H1 (cell line): ENCODE measurements around the gene FERMT2. TPM values are rescaled to one million over a fixed set of nuclear protein-coding genes. Genes with fewer than 3 reads are reported as not detected.

Source experiments
- CTCF ChIA-PET: fragments of 300-600 bp; sonication (Branson Sonifier 250); formaldehyde crosslinking; loops from one replicate; lab custom pipeline; 2021; ENCODE audit not compliant: partially characterized antibody; lab: Charles Lee
- POLR2A ChIA-PET: fragments of 300-600 bp; sonication (Branson Sonifier 250); formaldehyde crosslinking; loops from one replicate; lab custom pipeline; 2021; ENCODE audit warnings: inconsistent platforms; ENCODE audit not compliant: partially characterized antibody; lab: Charles Lee
- DNase-seq, 2 experiments: peaks; one replicate each; pipeline versions ENCODE4 v3.0.0 to v3.0.0-alpha.2; 2010 to 2022; ENCODE audit warnings: low spot score in 2 of 2, low read depth in 1 of 2, mixed read lengths in 1 of 2
- FAIRE-seq: peaks from 2 replicates; lab custom pipeline; 2011; peaks lifted over from hg19 to GRCh38; lab: Jason Lieb, UNC
- H2AFZ ChIP-seq: 2 replicates; pipeline ENCODE4 v1.8.1; 2012; ENCODE audit warnings: low read length, inconsistent platforms
- H2AK5ac ChIP-seq: 2 replicates; pipeline ENCODE4 v1.6.1; 2013; ENCODE audit warnings: low read depth, low read length
- H2BK120ac ChIP-seq: replicated peaks from 2 replicates; pipeline ENCODE3; 2013; ENCODE audit warnings: low read depth, low read length, inconsistent platforms
- H2BK12ac ChIP-seq: 2 replicates; pipeline ENCODE4 v1.6.1; 2013; ENCODE audit warnings: low read depth, low read length
- H2BK15ac ChIP-seq: 2 replicates; pipeline ENCODE4 v1.6.1; 2013; ENCODE audit warnings: low read length
- H2BK20ac ChIP-seq: 2 replicates; pipeline ENCODE4 v1.6.1; 2013; ENCODE audit warnings: low read length
- H2BK5ac ChIP-seq: 2 replicates; pipeline ENCODE4 v1.6.1; 2013; ENCODE audit warnings: low read depth, low read length
- H3K14ac ChIP-seq: 2 replicates; pipeline ENCODE4 v1.6.1; 2013; ENCODE audit warnings: inconsistent platforms; ENCODE audit not compliant: insufficient read length
- H3K18ac ChIP-seq: 2 replicates; pipeline ENCODE4 v1.6.1; 2013; ENCODE audit warnings: low read length; ENCODE audit errors: extremely low read depth
- H3K23ac ChIP-seq: 2 replicates; pipeline ENCODE4 v1.6.1; 2013; ENCODE audit warnings: inconsistent platforms; ENCODE audit not compliant: insufficient read length
- H3K23me2 ChIP-seq: 2 replicates; pipeline ENCODE4 v1.6.1; 2013; ENCODE audit warnings: low read depth, low read length
- H3K27ac ChIP-seq: 2 replicates; pipeline ENCODE4 v1.6.1; 2011; ENCODE audit warnings: low read depth, low read length, inconsistent platforms
- H3K27me3 ChIP-seq, 4 experiments: replicated peaks in 1 of 4; 1 replicate in 1 of 4; 2 replicates in 3 of 4; pipeline versions ENCODE4 v1.6.1 to v1.8.1; 2011 to 2013; ENCODE audit warnings: low read length in 3 of 4, mild to moderate bottlenecking in 3 of 4, inconsistent platforms in 2 of 4, mixed read lengths in 2 of 4, moderate library complexity in 1 of 4; ENCODE audit not compliant: control insufficient read depth in 3 of 4, insufficient read depth in 3 of 4; ENCODE audit errors: extremely low read depth in 1 of 4
- H3K36me3 ChIP-seq, 4 experiments: 2 replicates each; pipeline versions ENCODE4 v1.6.1 to v1.8.1; 2011 to 2013; ENCODE audit warnings: mild to moderate bottlenecking in 4 of 4, low read length in 3 of 4, moderate library complexity in 2 of 4, control low read depth in 1 of 4, inconsistent platforms in 1 of 4; ENCODE audit not compliant: insufficient read depth in 4 of 4, control insufficient read depth in 2 of 4
- H3K4ac ChIP-seq: replicated peaks from 2 replicates; pipeline ENCODE3; 2013; ENCODE audit warnings: low read length, low read depth, mixed read lengths, inconsistent platforms; ENCODE audit not compliant: insufficient read length
- H3K4me1 ChIP-seq, 4 experiments: replicated peaks in 1 of 4; 1 replicate in 1 of 4; 2 replicates in 3 of 4; pipeline versions ENCODE4 v1.6.1 to v1.8.1; 2011 to 2013; ENCODE audit warnings: low read length in 3 of 4, inconsistent platforms in 2 of 4, mixed read lengths in 1 of 4; ENCODE audit not compliant: insufficient read depth in 4 of 4, control insufficient read depth in 3 of 4
- H3K4me2 ChIP-seq, 2 experiments: 2 replicates each; pipeline versions ENCODE4 v1.6.1 to v1.8.1; 2011 to 2013; ENCODE audit warnings: low read depth in 2 of 2, low read length in 2 of 2, control low read depth in 1 of 2, inconsistent platforms in 1 of 2, mild to moderate bottlenecking in 1 of 2; ENCODE audit not compliant: insufficient read depth in 1 of 2
- H3K4me3 ChIP-seq, 4 experiments: fragments of 200-600, 300-600 bp in 1 of 4; sonication (generic), shearing (Covaris generic), sonication (Bioruptor Twin) in 1 of 4; 2 replicates each; pipeline versions ENCODE4 v1.5.1 to v1.8.1; 2011 to 2016; ENCODE audit warnings: low read length in 4 of 4, low read depth in 3 of 4, control low read depth in 2 of 4, inconsistent platforms in 2 of 4, mild to moderate bottlenecking in 2 of 4, mixed read lengths in 1 of 4, moderate library complexity in 1 of 4; ENCODE audit not compliant: insufficient read depth in 2 of 4; ENCODE audit errors: extremely low read depth in 1 of 4
- H3K56ac ChIP-seq: replicated peaks from 2 replicates; pipeline ENCODE3; 2013; ENCODE audit warnings: low read depth, mild to moderate bottlenecking, mixed read lengths, low read length, inconsistent platforms; ENCODE audit not compliant: insufficient read length
- H3K79me1 ChIP-seq: 2 replicates; pipeline ENCODE4 v1.6.1; 2013; ENCODE audit warnings: low read depth, low read length, control low read depth
- H3K79me2 ChIP-seq, 2 experiments: 2 replicates each; pipeline versions ENCODE4 v1.6.1 to v1.8.1; 2012 to 2013; ENCODE audit warnings: low read length in 2 of 2, mild to moderate bottlenecking in 2 of 2, inconsistent platforms in 1 of 2; ENCODE audit not compliant: insufficient read depth in 2 of 2, control insufficient read depth in 1 of 2
- H3K9ac ChIP-seq, 4 experiments: replicated peaks in 1 of 4; 1 replicate in 1 of 4; 2 replicates in 3 of 4; pipeline versions ENCODE4 v1.6.1 to v1.8.1; 2011 to 2013; ENCODE audit warnings: low read depth in 3 of 4, low read length in 3 of 4, control low read depth in 2 of 4, mild to moderate bottlenecking in 2 of 4, moderate library complexity in 2 of 4, inconsistent platforms in 1 of 4; ENCODE audit errors: extremely low read depth in 1 of 4
- H3K9me3 ChIP-seq, 2 experiments: 2 replicates each; pipeline versions ENCODE4 v1.6.1 to v1.8.1; 2012 to 2013; ENCODE audit warnings: mild to moderate bottlenecking in 2 of 2, moderate library complexity in 2 of 2, control low read depth in 1 of 2, inconsistent platforms in 1 of 2, low read depth in 1 of 2, low read length in 1 of 2, mixed read lengths in 1 of 2; ENCODE audit not compliant: insufficient read depth in 2 of 2
- H4K20me1 ChIP-seq, 2 experiments: replicated peaks in 1 of 2; 2 replicates each; pipeline versions ENCODE3 to v1.8.1; 2011 to 2013; ENCODE audit warnings: inconsistent platforms in 2 of 2, low read length in 2 of 2, mild to moderate bottlenecking in 1 of 2; ENCODE audit not compliant: insufficient read depth in 2 of 2, control insufficient read depth in 1 of 2
- H4K5ac ChIP-seq: 2 replicates; pipeline ENCODE4 v1.6.1; 2013; ENCODE audit warnings: low read length, low read depth, mixed read lengths, inconsistent platforms; ENCODE audit not compliant: insufficient read length
- H4K8ac ChIP-seq: 2 replicates; pipeline ENCODE4 v1.8.0; 2013; ENCODE audit warnings: mild to moderate bottlenecking, moderate library complexity, low read length, inconsistent platforms; ENCODE audit not compliant: insufficient read depth; ENCODE audit errors: extremely low read depth
- H4K91ac ChIP-seq: replicated peaks from 2 replicates; pipeline ENCODE3; 2013; ENCODE audit warnings: low read length, mixed read lengths, inconsistent platforms; ENCODE audit not compliant: insufficient read length
- BACH1 ChIP-seq: IDR thresholded peaks from 2 replicates; pipeline ENCODE4 v1.6.1; 2012; ENCODE audit warnings: low read length, improper control_type of control experiment
- FOSL1 ChIP-seq: IDR thresholded peaks from 2 replicates; pipeline ENCODE4 v1.6.1; 2011; ENCODE audit warnings: mild to moderate bottlenecking, low read depth, low read length, moderate library complexity; ENCODE audit not compliant: insufficient read depth
- GABPA ChIP-seq: IDR thresholded peaks from 2 replicates; pipeline ENCODE4 v1.6.1; 2011; ENCODE audit warnings: mild to moderate bottlenecking, low read length, moderate library complexity, borderline replicate concordance; ENCODE audit not compliant: insufficient read depth
- JUN ChIP-seq: IDR thresholded peaks from 2 replicates; pipeline ENCODE4 v1.6.1; 2011; ENCODE audit warnings: low read depth, mild to moderate bottlenecking, improper control_type of control experiment, low read length
- JUND ChIP-seq: IDR thresholded peaks from 2 replicates; pipeline ENCODE4 v1.6.1; 2011; ENCODE audit warnings: mild to moderate bottlenecking, improper control_type of control experiment, low read length
- PHF8 ChIP-seq: fragments of 200-600 bp; sonication (generic); conservative IDR thresholded peaks from 2 replicates; pipeline ENCODE4 v1.7.1; 2012; ENCODE audit warnings: low read depth, mild to moderate bottlenecking, inconsistent platforms, low read length, moderate library complexity
- POU5F1 ChIP-seq: IDR thresholded peaks from 2 replicates; pipeline ENCODE4 v1.6.1; 2011; ENCODE audit warnings: low read depth, mild to moderate bottlenecking, low read length, moderate library complexity
- SIN3A ChIP-seq, 2 experiments: IDR thresholded peaks in 1 of 2; conservative IDR thresholded peaks in 1 of 2; 2 replicates each; pipeline ENCODE4 v1.6.1; 2011 to 2012; ENCODE audit warnings: low read length in 2 of 2, improper control_type of control experiment in 1 of 2, low read depth in 1 of 2, mild to moderate bottlenecking in 1 of 2
- SP1 ChIP-seq: IDR thresholded peaks from 2 replicates; pipeline ENCODE4 v1.6.1; 2011; ENCODE audit warnings: low read depth, low read length
- TAF1 ChIP-seq: IDR thresholded peaks from 2 replicates; pipeline ENCODE4 v1.6.1; 2011; ENCODE audit warnings: mild to moderate bottlenecking, low read depth, low read length
- USF2 ChIP-seq: IDR thresholded peaks from 2 replicates; pipeline ENCODE4 v1.6.1; 2011; ENCODE audit warnings: low read length, improper control_type of control experiment
- WGBS, 2 experiments: shearing (Covaris generic) in 1 of 2; methylation state at CpG; one replicate each; pipeline versions ENCODE4 v1.1.6 to v1.1.7; 2013 to 2015; ENCODE audit warnings: low lambda C conversion rate in 2 of 2, mixed read lengths in 2 of 2, inconsistent platforms in 1 of 2, low coverage in 1 of 2, missing lambda C conversion rate in 1 of 2; ENCODE audit not compliant: insufficient replicate concordance in 2 of 2, insufficient coverage in 1 of 2, insufficient read length in 1 of 2; ENCODE audit errors: extremely low coverage in 1 of 2, missing lambda C conversion rate in 1 of 2; 5-methylcytosine and 5-hydroxymethylcytosine counted together
- polyA plus RNA-seq, 7 experiments: library from polyadenylated mRNA; depleted of rRNA in 3 of 7; stranded (reverse) in 5 of 7; unstranded in 2 of 7; fragments of >200 nt in 5 of 7; fragments of 200-250 nt in 2 of 7; gene quantifications; 1 replicate in 5 of 7; 2 replicates in 1 of 7; 4 replicates in 1 of 7; pipeline versions ENCODE4 v1.2.1 to v1.2.3, GENCODE V29; 2011 to 2013; ENCODE audit warnings: missing spikeins in 2 of 7, mixed read lengths in 2 of 7
- total RNA-seq: library from RNA; stranded (reverse); fragmentation: NEBNext Ultra II Directional; extraction: Animal tissue kit (Norgen Biotek cat#: 25700); gene quantifications from 2 replicates; pipeline ENCODE4 v1.2.1, GENCODE V29; 2021

Gene FERMT2
- total and polyA plus RNA-seq, 2 of the 8 experiments (the other 6 are each of a cell fraction or from before 2014, with no cell fraction given): 53.3 to 142 TPM

- DNase-seq (no peak), FAIRE-seq (no peak)
- Histone ChIP-seq H3K27ac (no peak overlapping the region), H3K14ac (no peak overlapping the region), H3K4me3 (no peak overlapping the region), H3K4me2 (no peak overlapping the region), H3K56ac (no peak overlapping the region), H4K20me1 (peaks cover under 1 to 13% of the 10 kb centered on the region in 2 experiments), H3K27me3 (no peaks in the 10 kb centered on the region), H2AK5ac (no peak overlapping the region), H2BK5ac (no peak overlapping the region), H3K36me3 (no peaks in the 10 kb centered on the region), H2BK15ac (no peak overlapping the region), H2AFZ (no peak overlapping the region), H4K91ac (no peak overlapping the region), H2BK12ac (no peak overlapping the region), H4K5ac (no peak overlapping the region), H3K79me1 (peaks cover 13% of the 10 kb centered on the region), H3K9me3 (no peaks in the 10 kb centered on the region), H2BK120ac (no peak overlapping the region), H3K23me2 (no peaks in the 10 kb centered on the region; the same call in 1 of the 2 replicates), H2BK20ac (no peak overlapping the region), H3K4ac (no peak overlapping the region), H3K18ac (no peak overlapping the region), H3K9ac (no peak overlapping the region), H4K8ac (no peak overlapping the region), H3K23ac (no peak overlapping the region), H3K79me2 (peaks cover 18 to 98% of the 10 kb centered on the region in 2 experiments), H3K4me1 (peaks cover 0 to 8% (median 1%) of the 10 kb centered on the region in 4 experiments; a peak in 3 of 7 replicates)
- POLR2A ChIA-PET: interaction anchor here (0.5 to 1.9 kb wide), 3 partner anchors 15 to 166 kb away, joined by 3 to 6 read pairs (median 3); partner anchors contain the start of gene FERMT2
- 81% methylated on average over 3 of the region's 3 CpGs; no CpG with 5 or more reads in 1 of the 2 experiments for WGBS, 2 experiments
- CTCF ChIA-PET: interaction anchor here (0.7 kb wide), 1 partner anchor 34 kb away, joined by 3 read pairs; no protein-coding TSS in a partner anchor
- no peak for TF ChIP-seq BACH1
- TF ChIP-seq SP1: no peak
- no peak for TF ChIP-seq USF2
- TF ChIP-seq TAF1: no peak
- TF ChIP-seq GABPA: no peak
- TF ChIP-seq SIN3A (conservative IDR thresholded peaks at IDR 0.05 in 1 of 2, IDR thresholded peaks at IDR 0.05 in 1 of 2; ENCODE audit: low read depth in 1 of 2, low read length in 2 of 2): no peak
- TF ChIP-seq JUN: no peak
- TF ChIP-seq POU5F1: no peak
- no peak for TF ChIP-seq JUND
- TF ChIP-seq PHF8: no peak
- no peak for TF ChIP-seq FOSL1
Observed at GRCh38 chr14:52926953-52927352, 23.9 kb downstream of the FERMT2 start.
